Prostate gland (tissue), 2 donors: ENCODE data around the gene DAGLA.

Experiments
- CTCF ChIP-seq, 4 experiments: fragments of 200-600 bp in 2 of 4; fragments of 450-650 bp in 2 of 4; sonication (generic) in 2 of 4; IDR thresholded peaks; 1 replicate in 3 of 4; 2 replicates in 1 of 4; pipeline ENCODE4 v1.5.1; 2016 to 2019; ENCODE audit warnings: antibody characterized with exemption in 4 of 4, mild to moderate bottlenecking in 2 of 4, moderate library complexity in 2 of 4
- POLR2A ChIP-seq: fragments of 450-650 bp; IDR thresholded peaks from one replicate; pipeline ENCODE4 v1.6.1; 2016; ENCODE audit warnings: antibody characterized with exemption, mild to moderate bottlenecking
- POLR2AphosphoS5 ChIP-seq: sonication (generic); formaldehyde crosslinking; IDR thresholded peaks from one replicate; pipeline ENCODE4 v1.6.1; 2017; ENCODE audit warnings: antibody characterized with exemption

GRCh38 chr11:61737636-61738386 lies 57.6 kb downstream of the DAGLA start:
- TF ChIP-seq CTCF (IDR thresholded peaks at IDR 0.05), result no peak
- no peak for TF ChIP-seq POLR2AphosphoS5
- no peak for TF ChIP-seq POLR2A
